ENCODE measurements around the gene LMLN. TPM values are rescaled to one million over a fixed set of nuclear protein-coding genes. Genes with fewer than 3 reads are reported as not detected.
"Not testable (repeated sequence)": the region's sequence is repeated elsewhere in the genome, so short reads cannot be mapped to it uniquely, and the experiment has no call there.

Gene LMLN
- polyA plus RNA-seq, 1 donor (not counting 4 experiments of a cell fraction or from before 2014, with no cell fraction given), result 5.2 TPM

- Histone ChIP-seq H3K9me1 (ENCODE audit: control insufficient read depth, extremely low read depth, insufficient read depth, low read length) (no peaks in the 10 kb centered on the region), H2AFZ (ENCODE audit: control insufficient read depth, low read length) (no peak overlapping the region), H3K4me2 (ENCODE audit: control insufficient read depth, extremely low read depth, insufficient read depth, low read depth, low read length) (no peak overlapping the region), H3K4me1 (ENCODE audit: control insufficient read depth, extremely low read depth, insufficient read depth, low read length) (peaks cover 24% of the 10 kb centered on the region), H4K20me1 (ENCODE audit: control insufficient read depth, extremely low read depth, insufficient read depth, low read length) (peaks cover 8% of the 10 kb centered on the region), H3K4me3 (ENCODE audit: control insufficient read depth in 2 of 3, extremely low read depth in 1 of 3, insufficient read depth in 2 of 3, low read depth in 1 of 3, low read length in 3 of 3) (no peak overlapping the region), H3K9ac (ENCODE audit: control insufficient read depth, extremely low read depth, insufficient read depth, low read length) (no peak overlapping the region), H3K79me2 (ENCODE audit: control insufficient read depth, insufficient read depth, low read length) (peaks cover 12% of the 10 kb centered on the region), H3K36me3 (ENCODE audit: control insufficient read depth in 2 of 2, extremely low read depth in 1 of 2, insufficient read depth in 2 of 2, low read length in 2 of 2) (peaks cover 20 to 21% of the 10 kb centered on the region in 2 experiments), H3K27ac (ENCODE audit: control insufficient read depth, insufficient read depth, low read length) (no peak overlapping the region), H3K9me3 (ENCODE audit: control insufficient read depth, low read depth, low read length) (no peaks in the 10 kb centered on the region), H3K27me3 (ENCODE audit: control insufficient read depth, extremely low read depth, insufficient read depth, low read length) (no peaks in the 10 kb centered on the region)
- dilution Hi-C loops (cut with MboI; ENCODE audit: extremely low pct_ligation_motif_present, low sequenced_read_pairs), result no loop called here
- no peak for FAIRE-seq
- DNase-seq (ENCODE audit: low read depth, low spot score), result no peak
- TF ChIP-seq, protein P1, sequence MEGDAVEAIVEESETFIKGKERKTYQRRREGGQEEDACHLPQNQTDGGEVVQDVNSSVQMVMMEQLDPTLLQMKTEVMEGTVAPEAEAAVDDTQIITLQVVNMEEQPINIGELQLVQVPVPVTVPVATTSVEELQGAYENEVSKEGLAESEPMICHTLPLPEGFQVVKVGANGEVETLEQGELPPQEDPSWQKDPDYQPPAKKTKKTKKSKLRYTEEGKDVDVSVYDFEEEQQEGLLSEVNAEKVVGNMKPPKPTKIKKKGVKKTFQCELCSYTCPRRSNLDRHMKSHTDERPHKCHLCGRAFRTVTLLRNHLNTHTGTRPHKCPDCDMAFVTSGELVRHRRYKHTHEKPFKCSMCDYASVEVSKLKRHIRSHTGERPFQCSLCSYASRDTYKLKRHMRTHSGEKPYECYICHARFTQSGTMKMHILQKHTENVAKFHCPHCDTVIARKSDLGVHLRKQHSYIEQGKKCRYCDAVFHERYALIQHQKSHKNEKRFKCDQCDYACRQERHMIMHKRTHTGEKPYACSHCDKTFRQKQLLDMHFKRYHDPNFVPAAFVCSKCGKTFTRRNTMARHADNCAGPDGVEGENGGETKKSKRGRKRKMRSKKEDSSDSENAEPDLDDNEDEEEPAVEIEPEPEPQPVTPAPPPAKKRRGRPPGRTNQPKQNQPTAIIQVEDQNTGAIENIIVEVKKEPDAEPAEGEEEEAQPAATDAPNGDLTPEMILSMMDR (optimal IDR thresholded peaks at IDR 0.05 in 1 of 3, IDR thresholded peaks at IDR 0.05 in 1 of 3, conservative IDR thresholded peaks at IDR 0.05 in 1 of 3; ENCODE audit: extremely low read depth in 1 of 3, insufficient read depth in 2 of 3, low read length in 3 of 3), result no peak
- TF ChIP-seq EZH2 (IDR thresholded peaks at IDR 0.05; ENCODE audit: low read length), result no peak
These were observed 1.7 kb upstream of the LMLN start for GRCh38 chr3:197958346-197958745.

DNA sequence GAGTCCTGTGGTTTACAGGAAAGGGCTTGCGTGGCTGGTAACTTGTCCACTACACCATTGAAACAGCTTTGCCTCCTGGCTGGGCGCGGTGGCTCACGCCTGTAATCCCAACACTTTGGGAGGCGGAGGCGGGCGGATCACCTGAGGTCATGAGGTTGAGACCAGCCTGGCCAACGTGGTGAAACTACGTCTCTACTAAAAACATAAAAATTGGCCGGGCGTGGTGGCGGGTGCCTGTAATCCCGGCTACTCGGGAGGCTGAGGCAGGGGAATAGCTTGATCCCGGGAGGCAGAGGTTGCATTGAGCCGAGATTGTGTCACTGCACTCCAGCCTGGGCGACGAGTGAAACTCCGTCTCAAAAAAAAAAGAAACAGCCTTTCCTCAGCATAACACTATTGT lies 1.2 kb upstream of the LMLN start:
- Histone ChIP-seq H3K4me2 (ENCODE audit: control insufficient read depth, extremely low read depth, insufficient read depth, low read depth, low read length) (peak overlapping the region; percentile 87), H3K4me1 (ENCODE audit: control insufficient read depth, extremely low read depth, insufficient read depth, low read length) (peaks cover 24% of the 10 kb centered on the region), H3K4me3 (ENCODE audit: control insufficient read depth in 2 of 3, extremely low read depth in 1 of 3, insufficient read depth in 2 of 3, low read depth in 1 of 3, low read length in 3 of 3) (peak overlapping the region; percentile 50 to 86 (median 83)), H3K9ac (ENCODE audit: control insufficient read depth, extremely low read depth, insufficient read depth, low read length) (peak overlapping the region; percentile 86), H3K27ac (ENCODE audit: control insufficient read depth, insufficient read depth, low read length) (peak overlapping the region; percentile 84), H3K36me3 (ENCODE audit: control insufficient read depth in 2 of 2, extremely low read depth in 1 of 2, insufficient read depth in 2 of 2, low read length in 2 of 2) (peaks cover 15 to 17% of the 10 kb centered on the region in 2 experiments)
- H3K79me2 ChIP-seq (ENCODE audit: control insufficient read depth, insufficient read depth, low read length); H4K20me1 ChIP-seq (ENCODE audit: control insufficient read depth, extremely low read depth, insufficient read depth, low read length); FAIRE-seq; H2AFZ ChIP-seq (ENCODE audit: control insufficient read depth, low read length); dilution Hi-C loops (cut with MboI; ENCODE audit: extremely low pct_ligation_motif_present, low sequenced_read_pairs); H3K9me3 ChIP-seq (ENCODE audit: control insufficient read depth, low read depth, low read length); DNase-seq (ENCODE audit: low read depth, low spot score); H3K9me1 ChIP-seq (ENCODE audit: control insufficient read depth, extremely low read depth, insufficient read depth, low read length); H3K27me3 ChIP-seq (ENCODE audit: control insufficient read depth, extremely low read depth, insufficient read depth, low read length): not testable (repeated sequence)

GRCh38 chr3:197959500-197959890 lies 522 bp upstream of the LMLN start:
- Histone ChIP-seq H3K9ac (ENCODE audit: control insufficient read depth, extremely low read depth, insufficient read depth, low read length) (peak overlapping the region; percentile 86), H3K4me1 (ENCODE audit: control insufficient read depth, extremely low read depth, insufficient read depth, low read length) (peaks cover 24% of the 10 kb centered on the region), H3K36me3 (ENCODE audit: control insufficient read depth in 2 of 2, extremely low read depth in 1 of 2, insufficient read depth in 2 of 2, low read length in 2 of 2) (peaks cover 8 to 13% of the 10 kb centered on the region in 2 experiments), H3K27ac (ENCODE audit: control insufficient read depth, insufficient read depth, low read length) (peak overlapping the region; percentile 84), H2AFZ (ENCODE audit: control insufficient read depth, low read length) (peak overlapping the region; percentile 78), H3K4me2 (ENCODE audit: control insufficient read depth, extremely low read depth, insufficient read depth, low read depth, low read length) (peak overlapping the region; percentile 87), H3K9me3 (ENCODE audit: control insufficient read depth, low read depth, low read length) (no peaks in the 10 kb centered on the region), H4K20me1 (ENCODE audit: control insufficient read depth, extremely low read depth, insufficient read depth, low read length) (no peaks in the 10 kb centered on the region), H3K4me3 (ENCODE audit: control insufficient read depth in 2 of 3, extremely low read depth in 1 of 3, insufficient read depth in 2 of 3, low read depth in 1 of 3, low read length in 3 of 3) (peak overlapping the region; percentile 50 to 86 (median 83)), H3K9me1 (ENCODE audit: control insufficient read depth, extremely low read depth, insufficient read depth, low read length) (no peaks in the 10 kb centered on the region), H3K79me2 (ENCODE audit: control insufficient read depth, insufficient read depth, low read length) (peaks cover under 1% of the 10 kb centered on the region), H3K27me3 (ENCODE audit: control insufficient read depth, extremely low read depth, insufficient read depth, low read length) (no peaks in the 10 kb centered on the region)
- dilution Hi-C loops (cut with MboI; ENCODE audit: extremely low pct_ligation_motif_present, low sequenced_read_pairs), result no loop called here
- no peak for FAIRE-seq
- no peak for DNase-seq (ENCODE audit: low read depth, low spot score)
- TF ChIP-seq EZH2 (IDR thresholded peaks at IDR 0.05; ENCODE audit: low read length), result no peak
- TF ChIP-seq, protein P1 (optimal IDR thresholded peaks at IDR 0.05 in 1 of 3, IDR thresholded peaks at IDR 0.05 in 1 of 3, conservative IDR thresholded peaks at IDR 0.05 in 1 of 3; ENCODE audit: extremely low read depth in 1 of 3, insufficient read depth in 2 of 3, low read length in 3 of 3), result no peak

All from keratinocyte (primary cell).